ENCODE results near the gene TGM4.
"Not testable (repeated sequence)": the region's sequence is repeated elsewhere in the genome, so short reads cannot be mapped to it uniquely, and the experiment has no call there.

Gene TGM4

DNA sequence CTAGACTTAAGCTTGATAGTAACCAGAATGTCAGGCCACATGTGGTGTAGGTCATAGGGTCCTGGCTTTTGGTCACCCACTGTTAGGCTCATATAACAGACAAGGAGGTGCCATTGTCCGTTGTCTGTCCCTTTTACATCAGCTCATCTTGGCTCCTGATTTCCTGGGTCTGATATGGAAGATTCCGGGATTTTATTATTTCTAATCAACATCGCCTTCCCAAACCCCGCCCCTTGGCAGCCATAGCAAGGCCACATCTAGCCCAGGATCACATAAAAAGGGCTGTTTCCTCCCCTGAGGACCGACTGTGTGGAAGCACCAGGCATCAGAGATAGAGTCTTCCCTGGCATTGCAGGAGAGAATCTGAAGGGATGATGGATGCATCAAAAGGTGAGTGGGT lies at the start of gene TGM4:
TSS of gene TGM4 (plus strand) at position 301 of the 400 bp plus-strand sequence. CDS start at position 372, 71 bp downstream.
- DNase-seq (ENCODE audit: low read depth, low spot score) = no peak

DNA sequence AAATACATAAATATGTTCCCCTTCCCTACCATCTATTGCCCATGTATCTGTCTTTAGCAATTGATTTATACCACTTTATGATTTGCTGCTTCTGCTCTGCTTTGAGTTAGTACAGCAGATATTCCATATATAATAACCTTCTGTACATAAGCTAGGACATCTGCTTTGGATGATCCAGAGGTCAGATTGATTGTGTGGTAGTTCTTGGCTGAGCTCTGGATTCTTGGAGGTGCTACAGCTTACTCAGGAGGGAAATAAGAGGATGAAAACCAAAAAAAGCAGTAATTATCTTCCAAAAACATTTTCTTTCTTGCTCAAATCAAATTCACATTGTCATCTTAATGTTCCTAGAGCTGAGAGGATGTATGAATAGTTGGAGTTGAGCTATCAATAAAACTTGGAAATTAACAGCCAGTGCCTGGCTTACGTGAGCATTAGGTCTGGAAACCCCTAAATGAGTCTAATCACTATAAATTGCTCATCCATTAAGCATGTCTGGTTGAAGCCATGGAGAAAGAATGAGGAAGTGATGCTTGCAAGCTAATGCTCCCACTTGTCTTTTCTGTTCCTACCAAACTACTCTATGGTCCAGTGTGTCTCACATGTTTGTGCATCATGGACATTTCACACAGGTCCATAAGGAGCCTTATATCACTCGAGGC lies 49.0 kb upstream of the TGM4 start:
- DNase-seq (ENCODE audit: low read depth, low spot score) = no peak

DNA sequence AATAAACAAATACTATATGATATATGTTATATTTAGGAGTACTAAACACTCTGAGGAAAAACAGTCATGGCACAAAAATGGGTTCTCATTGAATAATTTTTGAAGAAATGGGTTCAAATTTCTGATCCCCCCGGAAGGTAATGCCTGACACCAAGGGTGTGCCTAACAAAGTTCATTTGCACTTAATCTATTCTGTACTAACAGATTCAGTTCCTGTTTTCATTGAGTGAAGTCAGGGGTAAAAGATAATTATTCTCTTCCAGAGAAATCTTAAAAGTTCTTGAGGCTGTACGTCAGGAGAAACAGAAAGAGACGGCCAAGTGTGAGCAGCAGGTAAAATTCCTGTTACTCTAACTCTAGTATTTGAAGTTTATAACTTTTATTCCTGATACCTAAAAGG lies 47.2 kb upstream of the TGM4 start:
- no peak for DNase-seq (ENCODE audit: low read depth, low spot score)

DNA sequence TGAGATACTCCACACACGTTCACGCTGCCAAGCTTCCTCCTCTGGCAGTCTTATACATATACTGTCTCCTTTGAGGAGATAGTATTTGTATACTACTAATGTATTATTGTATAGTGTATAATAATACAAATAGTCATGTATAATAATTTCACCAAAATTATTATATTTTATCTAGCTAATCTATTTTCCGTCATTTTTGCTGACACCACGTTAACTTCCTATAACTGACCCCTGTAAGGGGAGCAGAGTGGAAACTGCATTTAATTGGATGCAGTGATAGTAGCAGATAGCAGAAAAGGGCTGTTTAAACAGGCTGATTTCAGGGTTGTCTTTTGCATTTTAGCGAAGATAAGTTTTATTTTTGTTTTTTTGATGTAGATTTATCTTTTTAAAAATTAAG lies 43.2 kb upstream of the TGM4 start:
- DNase-seq (ENCODE audit: low read depth, low spot score) = no peak

DNA sequence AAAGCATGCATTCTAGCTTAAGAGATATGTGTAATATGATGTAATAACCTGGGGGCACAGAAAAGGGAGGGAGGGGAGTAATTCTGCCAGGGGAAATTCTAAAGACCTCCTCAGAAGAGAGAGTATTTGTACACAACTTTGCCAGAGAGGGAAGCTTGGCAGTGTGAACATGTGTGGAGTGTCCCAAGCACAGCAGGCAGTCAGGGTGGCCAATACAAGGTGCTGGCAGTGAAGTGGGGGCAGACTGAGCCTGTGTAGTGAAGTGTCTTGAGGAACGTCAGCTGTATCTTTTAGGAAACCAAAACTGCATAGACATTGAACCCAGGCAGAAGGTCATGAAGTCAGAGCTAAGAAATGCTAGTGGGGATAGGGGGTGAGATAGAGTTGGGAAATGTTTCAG lies 42.4 kb upstream of the TGM4 start:
- no peak for DNase-seq (ENCODE audit: low read depth, low spot score)

DNA sequence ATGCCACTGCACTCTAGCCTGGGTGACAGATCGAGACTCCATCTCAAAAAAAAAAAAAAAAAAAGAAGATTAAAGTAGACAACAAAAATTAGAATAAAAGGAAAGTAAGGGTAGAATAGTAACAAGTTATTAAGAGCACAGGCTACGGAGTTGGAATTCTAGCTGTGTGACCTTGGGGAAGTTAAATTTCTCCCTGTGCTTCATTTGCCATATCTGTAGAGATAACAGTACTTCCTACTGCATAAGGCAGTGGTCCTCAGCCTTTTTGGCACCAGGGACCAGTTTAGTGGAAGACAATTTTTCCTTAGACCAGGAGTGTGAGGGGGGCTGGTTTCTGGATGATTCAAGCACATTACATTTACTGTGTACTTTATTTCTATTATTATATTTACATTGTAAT lies 41.4 kb upstream of the TGM4 start:
- DNase-seq (ENCODE audit: low read depth, low spot score) = no peak

DNA sequence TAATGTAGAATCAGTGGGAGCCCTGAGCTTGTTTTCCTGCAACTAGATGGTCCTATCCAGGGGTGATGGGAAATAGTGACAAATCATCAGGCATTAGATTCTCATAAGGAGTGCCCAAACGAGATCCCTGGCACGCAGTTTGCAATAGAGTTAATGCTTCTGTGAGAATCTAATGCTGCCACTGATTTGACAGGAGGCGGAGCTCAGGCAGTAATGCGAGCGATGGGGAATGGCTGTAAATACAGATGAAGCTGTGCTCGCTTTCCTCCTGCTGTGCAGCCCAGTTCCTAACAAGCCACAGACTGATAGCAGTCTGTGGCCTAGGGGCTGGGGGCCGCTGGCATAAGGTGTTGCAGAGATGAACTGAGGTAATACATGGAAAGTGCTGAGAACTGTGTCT lies 41.0 kb upstream of the TGM4 start:
- DNase-seq (ENCODE audit: low read depth, low spot score) = no peak

DNA sequence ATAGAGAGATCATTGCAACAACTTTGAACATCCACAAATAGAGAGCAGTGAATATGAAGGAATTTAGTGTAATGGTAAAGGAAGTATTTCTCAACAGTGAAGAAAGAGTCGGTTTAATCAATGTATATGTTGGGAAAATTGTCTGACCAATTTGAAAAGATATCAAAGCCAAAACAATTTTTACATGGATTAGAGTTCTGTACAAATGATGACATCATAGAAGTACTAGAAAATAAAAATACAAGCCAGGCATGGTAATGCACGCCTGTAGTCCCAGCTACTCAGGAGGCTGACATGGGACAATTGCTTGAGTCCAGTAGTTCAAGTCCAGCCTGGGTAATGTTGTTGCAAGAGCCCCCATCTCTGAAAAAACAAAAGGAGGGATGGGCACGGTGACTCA lies 38.7 kb upstream of the TGM4 start:
- DNase-seq (ENCODE audit: low read depth, low spot score) = no peak

DNA sequence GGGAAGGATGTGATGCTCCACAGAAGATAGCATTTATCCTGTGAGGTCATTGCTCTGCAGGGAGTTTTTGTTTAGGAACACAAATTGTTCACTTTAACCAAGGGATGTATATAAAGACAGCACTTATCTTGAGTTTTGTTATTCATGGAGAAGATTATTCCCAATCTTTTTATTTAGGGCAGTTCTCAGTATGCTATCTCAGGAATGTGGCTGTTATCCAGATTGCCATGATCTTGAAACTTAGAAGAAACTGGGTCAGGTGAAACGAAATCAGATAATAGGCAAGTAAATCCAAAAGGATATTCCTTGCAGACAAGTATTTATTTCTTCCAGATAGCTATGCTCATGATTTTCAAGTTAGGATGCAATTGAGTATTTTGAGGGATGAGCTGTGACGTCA lies 32.0 kb upstream of the TGM4 start:
- DNase-seq (ENCODE audit: low read depth, low spot score) = no peak

DNA sequence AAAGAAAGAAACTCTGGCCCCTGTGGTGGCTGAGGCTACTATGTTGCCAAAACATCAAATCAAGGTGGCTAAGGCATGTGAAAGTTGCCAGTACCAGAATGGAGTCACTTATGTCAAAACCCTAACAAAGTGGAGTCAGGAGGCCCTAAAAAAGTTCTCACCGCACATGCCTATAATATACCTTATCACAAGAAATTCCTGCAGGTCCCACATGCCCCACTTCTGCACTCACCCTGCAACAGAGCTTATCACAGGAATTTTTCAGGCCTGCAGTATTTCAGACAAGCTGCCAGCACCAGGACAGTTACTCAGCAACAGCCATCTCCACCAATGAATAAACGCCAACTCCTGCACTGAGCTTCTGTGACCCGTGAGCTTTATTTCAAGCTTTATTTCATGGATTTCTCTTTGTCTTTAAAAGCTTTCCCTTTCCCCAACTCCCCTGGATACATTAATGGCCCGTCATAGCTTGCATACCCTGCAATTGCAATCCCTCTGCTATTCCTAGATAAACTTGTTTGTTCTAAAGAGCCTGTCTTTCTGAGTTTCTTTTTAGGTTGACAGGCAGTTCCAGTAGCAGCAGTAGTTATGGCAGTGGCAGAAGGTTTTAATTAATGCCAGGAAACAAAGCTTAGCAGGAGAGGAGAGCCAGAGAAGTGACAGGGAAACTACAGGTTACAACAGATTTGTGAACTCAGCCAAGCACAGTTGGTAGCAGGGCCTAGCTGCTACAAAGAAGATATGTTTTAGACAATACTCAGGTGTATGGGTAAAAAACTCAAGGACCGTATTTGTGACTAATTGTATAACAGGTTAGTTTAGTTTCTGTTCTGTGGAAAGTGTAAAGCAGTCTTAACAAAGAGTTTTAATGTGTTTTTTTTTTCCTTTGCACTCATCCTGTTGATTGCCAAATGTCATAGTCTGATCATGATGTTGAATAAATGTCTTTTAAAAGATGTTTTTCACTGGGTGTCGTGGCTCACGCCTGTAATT lies 28.6 kb upstream of the TGM4 start:
- no peak for DNase-seq (ENCODE audit: low read depth, low spot score)

DNA sequence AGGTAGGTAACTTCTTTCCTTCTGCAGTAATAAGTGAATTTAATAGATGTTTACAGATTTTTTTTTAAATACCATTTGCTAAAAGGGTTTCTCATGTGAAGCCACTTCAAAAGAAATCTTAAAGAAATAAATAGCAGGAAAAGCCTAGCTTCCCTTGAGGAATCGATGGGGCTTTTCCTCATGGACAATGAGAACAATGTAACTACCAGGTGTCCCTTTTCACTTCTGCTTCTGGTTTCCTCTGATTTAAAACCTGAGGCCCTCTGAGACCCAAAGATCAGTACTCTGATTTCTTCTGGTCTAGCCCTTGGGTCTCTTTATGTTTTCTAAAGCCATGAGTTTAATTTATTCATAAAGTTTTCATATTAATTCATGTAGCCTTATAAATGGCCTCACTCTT lies 25.8 kb upstream of the TGM4 start:
- DNase-seq (ENCODE audit: low read depth, low spot score) = no peak

DNA sequence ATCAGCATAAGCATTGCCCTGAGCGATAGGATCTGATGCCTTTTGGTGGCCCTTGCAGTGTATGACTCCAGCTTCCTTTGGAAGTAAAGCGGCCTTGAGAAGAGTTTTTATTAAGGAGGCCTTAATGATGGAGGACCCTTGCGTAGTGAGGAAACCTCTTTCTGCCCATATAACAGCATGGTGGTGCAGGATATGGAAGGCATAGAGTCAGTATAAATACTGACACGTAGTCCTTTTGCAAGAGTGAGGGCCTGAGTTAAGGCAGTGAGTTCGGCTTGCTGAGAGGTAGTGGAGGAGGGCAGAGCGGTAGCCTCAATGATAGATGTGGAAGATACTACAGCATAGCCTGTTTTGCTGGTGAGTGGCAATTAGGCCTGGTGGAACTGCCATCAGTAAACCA lies 17.7 kb upstream of the TGM4 start:
- DNase-seq (ENCODE audit: low read depth, low spot score) = not testable (repeated sequence)

DNA sequence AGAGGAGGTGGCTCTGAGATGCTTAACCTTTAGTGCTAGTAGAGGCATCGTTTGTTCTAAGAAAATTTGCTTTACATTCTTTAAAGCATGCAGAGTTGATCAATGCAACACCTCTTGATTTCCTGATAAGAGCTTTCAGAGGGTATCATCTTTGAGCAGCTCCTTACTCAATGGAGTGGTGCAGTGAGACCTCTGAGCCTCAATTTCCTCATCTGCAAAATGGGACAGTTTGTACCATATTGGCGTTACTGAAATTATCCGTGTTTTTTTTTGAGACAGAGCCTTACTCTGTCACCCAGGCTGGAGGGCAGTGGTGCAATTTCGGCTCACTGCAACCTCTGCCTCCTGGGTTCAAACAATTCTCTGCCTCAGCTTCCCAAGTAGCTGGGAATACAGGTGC lies 14.3 kb upstream of the TGM4 start:
- DNase-seq (ENCODE audit: low read depth, low spot score) = no peak

DNA sequence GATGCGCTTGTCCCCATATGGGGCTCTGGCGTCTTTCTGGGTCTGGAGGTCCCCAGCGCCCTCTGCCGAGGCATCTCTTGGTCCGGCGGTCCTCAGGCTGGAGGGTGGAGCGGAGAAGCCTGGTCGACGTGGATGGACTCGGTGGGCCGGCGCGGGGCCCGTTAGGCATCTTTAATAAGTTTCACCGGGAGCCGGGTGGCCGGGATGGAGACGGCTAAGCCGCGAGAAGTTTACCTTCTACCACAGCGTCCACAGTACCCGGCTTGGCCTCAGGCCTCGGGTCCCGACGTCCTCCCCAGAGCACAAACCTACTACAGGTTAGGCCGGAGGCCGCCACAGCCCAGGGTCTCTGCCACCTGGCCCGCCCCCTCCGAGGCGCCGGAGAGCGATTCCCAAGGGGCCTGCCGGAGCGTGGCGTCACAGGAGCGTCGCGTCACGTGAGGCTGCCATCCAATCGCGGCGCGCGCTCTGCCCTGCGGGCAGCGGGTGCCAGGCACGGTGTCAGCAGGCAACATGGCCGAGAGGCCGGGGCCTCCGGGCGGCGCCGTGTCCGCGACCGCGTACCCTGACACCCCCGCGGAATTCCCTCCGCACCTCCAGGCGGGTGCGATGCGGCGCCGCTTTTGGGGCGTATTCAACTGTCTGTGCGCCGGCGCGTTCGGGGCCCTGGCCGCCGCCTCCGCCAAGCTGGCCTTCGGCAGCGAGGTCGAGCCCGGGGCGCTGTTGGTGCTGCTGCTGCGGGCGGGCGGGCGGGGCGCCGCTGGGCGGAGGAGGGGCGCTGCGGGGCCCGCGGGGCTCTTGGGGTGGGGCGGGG lies 12.8 kb upstream of the TGM4 start, which contains the start of gene TMEM42:
TSS of gene TMEM42 (plus strand) at position 501 of the 814 bp plus-strand sequence. CDS start at position 514, 13 bp downstream.
- DNase-seq (ENCODE audit: low read depth, low spot score) = peak; percentile 76

DNA sequence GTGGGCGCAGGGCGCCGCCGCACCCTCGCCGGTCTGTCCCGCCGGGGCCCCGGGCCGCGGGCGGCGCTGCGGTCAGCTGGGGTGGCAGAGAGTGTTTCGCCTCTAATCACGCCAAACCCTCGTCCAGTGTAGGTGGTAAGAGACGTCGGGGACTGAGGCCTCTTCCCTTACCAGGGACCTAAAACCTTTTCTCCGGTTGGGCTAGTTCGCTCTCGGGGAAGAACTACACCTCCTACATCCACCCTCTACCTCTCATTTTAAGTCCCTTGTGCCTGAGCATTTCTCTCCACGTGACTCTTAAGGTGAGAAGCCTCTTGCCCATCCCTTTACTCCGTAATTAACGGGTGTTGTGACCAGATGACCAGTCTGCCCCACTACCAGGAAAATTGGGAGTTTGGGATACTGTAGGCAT lies 12.2 kb upstream of the TGM4 start:
- no peak for DNase-seq (ENCODE audit: low read depth, low spot score)

DNA sequence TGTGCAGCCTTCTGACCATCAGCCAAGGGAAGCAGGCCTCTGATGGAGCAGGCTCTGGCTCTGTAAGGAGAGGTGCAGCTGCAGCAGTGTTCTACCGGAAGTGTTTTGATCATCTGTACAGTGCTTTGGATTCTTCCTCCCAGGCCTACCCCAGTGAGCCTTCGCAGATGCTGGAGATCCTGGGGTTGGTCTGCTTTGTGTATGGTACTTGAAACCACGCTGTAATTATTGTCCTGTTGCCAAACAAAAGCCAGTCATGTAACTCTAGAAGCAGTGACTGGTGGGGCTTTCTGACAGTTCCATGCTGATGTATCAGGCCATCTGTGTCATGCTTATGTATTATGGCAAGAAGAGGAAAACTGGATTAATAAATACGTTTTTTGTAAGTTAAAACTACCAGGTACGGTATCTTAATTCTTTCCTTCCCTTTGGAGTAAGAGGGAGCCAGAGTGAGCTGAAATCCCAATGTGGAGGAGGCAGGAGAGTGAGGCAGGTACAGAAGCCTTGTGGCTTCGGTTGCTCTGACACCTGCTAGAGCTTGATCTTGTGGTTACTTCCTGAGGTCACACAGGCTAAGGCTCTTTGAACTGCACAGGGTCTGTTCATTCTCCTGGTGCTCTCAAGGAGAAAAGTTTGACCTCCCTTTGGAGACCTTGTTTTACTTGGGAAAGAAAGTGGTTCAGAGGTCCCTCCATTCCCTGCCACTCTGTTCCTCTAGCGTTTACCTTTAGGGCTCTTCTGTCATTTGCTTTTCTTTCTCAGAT lies 9.0 kb upstream of the TGM4 start:
- no peak for DNase-seq (ENCODE audit: low read depth, low spot score)

DNA sequence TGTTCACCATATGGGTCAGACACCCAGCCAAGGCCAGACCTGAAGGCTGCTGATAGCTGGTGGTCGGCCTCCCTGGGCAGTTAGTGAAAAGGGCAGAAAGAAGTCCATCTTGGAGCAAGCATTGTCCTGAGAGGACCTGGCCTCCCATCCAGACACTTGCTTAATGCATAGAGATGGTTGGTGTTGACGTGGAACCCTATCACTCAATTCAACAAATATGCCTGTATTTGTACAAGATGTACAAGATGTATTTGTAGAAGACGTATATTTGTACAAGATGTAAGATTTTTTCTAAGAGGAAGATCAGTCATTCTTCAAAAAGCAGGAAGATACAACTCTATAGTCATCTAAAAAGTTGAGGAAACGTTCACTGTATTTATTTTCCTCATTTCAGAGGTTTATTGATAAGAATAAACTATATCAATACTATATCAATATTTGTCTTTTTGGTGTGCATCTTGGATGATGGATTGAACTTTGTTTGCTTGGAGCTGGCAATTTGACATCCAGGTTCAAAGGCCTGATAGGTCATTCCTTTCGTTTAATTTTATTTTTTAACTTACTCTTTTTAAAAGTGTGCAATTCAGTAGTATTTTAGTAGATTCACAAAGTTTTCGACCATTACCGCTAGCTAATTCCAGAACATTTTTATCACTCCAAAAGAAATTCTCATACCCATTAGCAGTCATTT lies 6.8 kb upstream of the TGM4 start:
- DNase-seq (ENCODE audit: low read depth, low spot score) = no peak

DNA sequence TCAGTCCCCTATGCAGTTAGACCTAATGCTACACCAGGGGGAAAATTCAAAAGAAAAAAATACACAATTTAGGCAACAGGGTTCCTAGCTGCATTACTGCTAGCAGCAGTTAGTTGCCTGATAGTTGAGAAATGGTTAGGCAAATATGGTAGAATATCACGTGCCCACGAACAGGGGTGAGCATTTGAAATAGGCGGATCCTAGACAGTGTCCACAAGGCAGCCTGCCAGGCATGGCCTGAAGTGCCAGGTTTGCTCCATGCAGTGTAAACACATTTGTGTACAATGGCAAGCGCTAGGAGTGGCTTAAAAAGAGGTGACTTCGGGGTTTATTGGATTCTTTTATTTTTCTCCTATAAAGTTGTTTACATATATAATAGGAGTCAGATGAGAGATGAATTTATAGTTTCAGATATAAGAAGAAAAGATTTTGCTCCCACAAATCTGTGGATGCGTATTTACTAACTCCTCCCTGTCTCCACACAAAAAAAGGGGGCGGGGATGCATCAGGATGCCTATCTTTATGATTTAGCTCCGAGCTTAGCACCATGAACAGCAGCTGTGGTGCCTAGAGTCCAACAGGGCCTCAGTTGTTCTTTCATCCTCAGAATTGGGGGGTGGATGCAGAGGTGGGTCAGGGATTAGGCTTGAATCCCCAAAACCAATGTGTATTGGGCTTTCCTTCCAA lies 3.9 kb upstream of the TGM4 start:
- no peak for DNase-seq (ENCODE audit: low read depth, low spot score)

DNA sequence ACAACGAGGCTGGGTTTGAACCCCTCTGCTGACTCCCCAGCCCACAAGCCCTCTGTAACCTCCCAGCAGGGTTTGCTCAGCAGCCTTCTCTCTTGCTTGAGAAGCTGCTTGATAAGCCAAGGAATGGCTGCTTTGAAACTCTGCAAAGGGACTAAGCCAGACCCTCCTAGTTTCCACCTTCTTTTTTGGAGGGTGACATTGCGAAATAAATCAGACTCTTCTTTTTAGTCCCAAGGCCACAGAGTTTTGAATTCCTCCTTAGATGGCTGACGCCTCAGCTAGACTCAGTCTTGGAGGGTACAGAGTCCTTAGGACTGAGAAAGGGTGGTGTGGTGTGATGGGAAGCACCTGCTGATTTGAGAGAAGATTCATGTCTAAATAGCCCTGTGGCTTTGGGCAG lies 1.2 kb downstream of the TGM4 start:
- DNase-seq (ENCODE audit: low read depth, low spot score) = no peak

DNA sequence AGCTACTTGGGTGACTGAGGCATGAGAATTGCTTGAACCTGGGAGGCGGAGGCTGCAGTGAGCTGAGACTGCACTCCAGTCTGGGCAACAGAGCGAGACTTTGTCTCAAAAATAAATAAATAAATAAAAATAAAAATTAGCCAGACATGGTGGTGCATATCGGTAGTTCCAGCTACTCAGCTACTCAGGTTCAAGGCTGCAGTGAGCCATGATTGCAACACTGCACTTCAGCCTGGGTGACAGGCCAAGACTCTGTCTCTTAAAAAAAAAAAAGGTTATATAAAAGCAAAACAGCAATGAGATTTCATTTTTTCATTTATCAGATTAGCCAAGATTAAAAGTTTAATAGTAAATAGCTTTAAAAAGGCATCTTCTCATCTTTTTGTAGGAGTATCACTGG lies 2.9 kb downstream of the TGM4 start:
- DNase-seq (ENCODE audit: low read depth, low spot score) = no peak
